Panc1 (cell line): Measurements from ENCODE around the gene ARHGEF39. TPM values are rescaled to one million over a fixed set of nuclear protein-coding genes. Genes with fewer than 3 reads are reported as not detected.

ENCODE experiments used
- ATAC-seq: fragments of 200-7000 bp; cut with Tn5 transposase; 2 replicates; pipeline ENCODE4 v1.9.1; 2020; ENCODE audit warnings: mild to moderate bottlenecking, moderate library complexity
- BruUV-seq: library from RNA; stranded (reverse); fragments of 400-500 nt; replicated peaks from 2 replicates; lab custom pipeline; 2021; lab: Mats Ljungman, UMichigan
- CTCF ChIA-PET: fragments of 300-600 bp; sonication (Branson Sonifier 250); formaldehyde crosslinking; loops from one replicate; lab custom pipeline; 2022; ENCODE audit warnings: antibody characterized with exemption; lab: Charles Lee
- POLR2A ChIA-PET: fragments of 300-600 bp; sonication (Branson Sonifier 250); formaldehyde crosslinking; loops from one replicate; lab custom pipeline; 2022; ENCODE audit warnings: antibody characterized with exemption; lab: Charles Lee
- DNase-seq: peaks from one replicate; pipeline ENCODE4 v3.0.0-alpha.2; 2010; ENCODE audit warnings: low read depth, low spot score
- H3K27ac ChIP-seq: 2 replicates; pipeline ENCODE4 v1.5.1; 2011; ENCODE audit warnings: mild to moderate bottlenecking, low read length, inconsistent platforms
- H3K27me3 ChIP-seq: fragments of 200-500 bp; sonication (Bioruptor generic); 2 replicates; pipeline ENCODE4 v1.6.0; 2014; ENCODE audit warnings: low read length, inconsistent platforms; ENCODE audit not compliant: control insufficient read depth, insufficient read depth
- H3K36me3 ChIP-seq: fragments of 200-500 bp; sonication (Bioruptor generic); 2 replicates; pipeline ENCODE4 v1.5.1; 2014; ENCODE audit warnings: inconsistent platforms, mild to moderate bottlenecking, low read length, moderate library complexity; ENCODE audit not compliant: control insufficient read depth, insufficient read depth
- H3K4me1 ChIP-seq: 2 replicates; pipeline ENCODE4 v1.5.1; 2011; ENCODE audit warnings: inconsistent platforms, mild to moderate bottlenecking, low read length, moderate library complexity; ENCODE audit not compliant: control insufficient read depth, insufficient read depth
- H3K4me3 ChIP-seq, 2 experiments: 2 replicates each; pipeline ENCODE4 v1.5.1; 2011 to 2012; ENCODE audit warnings: low read depth in 2 of 2, low read length in 2 of 2, mild to moderate bottlenecking in 2 of 2, inconsistent platforms in 1 of 2, moderate library complexity in 1 of 2
- H3K9me3 ChIP-seq: fragments of 200-500 bp; sonication (Bioruptor generic); 2 replicates; pipeline ENCODE4 v1.5.1; 2014; ENCODE audit warnings: low read depth, mild to moderate bottlenecking, inconsistent platforms, low read length, moderate library complexity; ENCODE audit not compliant: control insufficient read depth, insufficient read depth
- POLR2AphosphoS5 ChIP-seq: IDR thresholded peaks from 2 replicates; pipeline ENCODE4 v1.6.1; 2012; ENCODE audit warnings: mild to moderate bottlenecking, low read depth, low read length, moderate library complexity
- SIN3A ChIP-seq: IDR thresholded peaks from 2 replicates; pipeline ENCODE4 v1.6.1; 2012; ENCODE audit warnings: low read depth, mild to moderate bottlenecking, low read length, moderate library complexity, borderline replicate concordance; ENCODE audit not compliant: insufficient read depth
- TCF7L2 ChIP-seq: IDR thresholded peaks from 2 replicates; pipeline ENCODE4 v1.6.1; 2011; ENCODE audit warnings: mild to moderate bottlenecking, low read depth, low read length, inconsistent platforms
- in situ Hi-C: cut with HindIII; loops from 2 replicates; pipeline ENCODE4 v1.10.0; 2016; ENCODE audit warnings: low sequenced_read_pairs, low pct_unique_long_range_greater_than_20kb
- intact Hi-C: fragments of 100-400 bp; cut with micrococcal nuclease; formaldehyde crosslinking; loops from one replicate; pipeline ENCODE4 v1.10.0; 2022; ENCODE audit not compliant: unreplicated experiment
- total RNA-seq: library from RNA; stranded (reverse); gene quantifications from one replicate; pipeline ENCODE4 v1.2.1, GENCODE V29; 2021; ENCODE audit not compliant: unreplicated experiment
- TF ChIP-seq, protein P1 (sequence below), 2 experiments: IDR thresholded peaks; 2 replicates each; pipeline ENCODE4 v1.6.1; 2011 to 2012; ENCODE audit warnings: low read depth in 2 of 2, control low read depth in 1 of 2, low read length in 1 of 2, mild to moderate bottlenecking in 1 of 2, moderate library complexity in 1 of 2; ENCODE audit not compliant: insufficient read depth in 1 of 2
- TF ChIP-seq, protein P2 (sequence below): fragments of 450-650 bp; IDR thresholded peaks from 2 replicates; pipeline ENCODE4 v1.5.1; 2017; ENCODE audit warnings: mild to moderate bottlenecking

ARHGEF39 gene
- total RNA-seq, 1 experiment from 2014 or later, result 34.0 TPM

DNA sequence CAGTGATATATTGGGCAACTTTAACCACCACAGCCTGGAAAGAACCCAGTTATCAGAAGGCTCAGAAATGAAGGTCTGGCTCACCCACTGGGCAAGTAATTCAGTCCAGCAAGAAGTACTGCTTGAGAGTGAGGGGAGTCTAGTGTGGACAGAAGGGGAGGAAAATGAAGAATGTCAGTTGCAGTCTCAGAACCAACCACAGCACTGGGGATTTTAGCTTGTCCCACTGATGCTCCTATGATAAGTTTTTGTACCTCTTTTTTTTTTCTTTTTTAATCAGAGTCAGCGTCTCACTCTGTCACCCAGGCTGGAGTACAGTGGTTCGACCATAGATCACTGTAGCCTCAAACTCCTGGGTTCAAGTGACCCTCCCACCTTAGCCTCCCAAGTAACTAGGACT, 37.4 kb downstream of the ARHGEF39 start:
- POLR2A ChIA-PET, result interaction anchor here (0.7 kb wide), 1 partner anchor 46 kb away, joined by 10 read pairs; no protein-coding TSS in a partner anchor
- CTCF ChIA-PET, result no interaction called here
- intact Hi-C loops, result no loop called here
- Histone ChIP-seq H3K4me3 (no peak overlapping the region), H3K27me3 (no peaks in the 10 kb centered on the region), H3K4me1 (no peaks in the 10 kb centered on the region), H3K36me3 (no peaks in the 10 kb centered on the region), H3K9me3 (no peaks in the 10 kb centered on the region), H3K27ac (no peak overlapping the region)
- TF ChIP-seq SIN3A (no peak), TCF7L2 (no peak), POLR2AphosphoS5 (no peak)
- TF ChIP-seq, protein P1, sequence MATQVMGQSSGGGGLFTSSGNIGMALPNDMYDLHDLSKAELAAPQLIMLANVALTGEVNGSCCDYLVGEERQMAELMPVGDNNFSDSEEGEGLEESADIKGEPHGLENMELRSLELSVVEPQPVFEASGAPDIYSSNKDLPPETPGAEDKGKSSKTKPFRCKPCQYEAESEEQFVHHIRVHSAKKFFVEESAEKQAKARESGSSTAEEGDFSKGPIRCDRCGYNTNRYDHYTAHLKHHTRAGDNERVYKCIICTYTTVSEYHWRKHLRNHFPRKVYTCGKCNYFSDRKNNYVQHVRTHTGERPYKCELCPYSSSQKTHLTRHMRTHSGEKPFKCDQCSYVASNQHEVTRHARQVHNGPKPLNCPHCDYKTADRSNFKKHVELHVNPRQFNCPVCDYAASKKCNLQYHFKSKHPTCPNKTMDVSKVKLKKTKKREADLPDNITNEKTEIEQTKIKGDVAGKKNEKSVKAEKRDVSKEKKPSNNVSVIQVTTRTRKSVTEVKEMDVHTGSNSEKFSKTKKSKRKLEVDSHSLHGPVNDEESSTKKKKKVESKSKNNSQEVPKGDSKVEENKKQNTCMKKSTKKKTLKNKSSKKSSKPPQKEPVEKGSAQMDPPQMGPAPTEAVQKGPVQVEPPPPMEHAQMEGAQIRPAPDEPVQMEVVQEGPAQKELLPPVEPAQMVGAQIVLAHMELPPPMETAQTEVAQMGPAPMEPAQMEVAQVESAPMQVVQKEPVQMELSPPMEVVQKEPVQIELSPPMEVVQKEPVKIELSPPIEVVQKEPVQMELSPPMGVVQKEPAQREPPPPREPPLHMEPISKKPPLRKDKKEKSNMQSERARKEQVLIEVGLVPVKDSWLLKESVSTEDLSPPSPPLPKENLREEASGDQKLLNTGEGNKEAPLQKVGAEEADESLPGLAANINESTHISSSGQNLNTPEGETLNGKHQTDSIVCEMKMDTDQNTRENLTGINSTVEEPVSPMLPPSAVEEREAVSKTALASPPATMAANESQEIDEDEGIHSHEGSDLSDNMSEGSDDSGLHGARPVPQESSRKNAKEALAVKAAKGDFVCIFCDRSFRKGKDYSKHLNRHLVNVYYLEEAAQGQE (IDR thresholded peaks at IDR 0.05; ENCODE audit: insufficient read depth in 1 of 2, low read depth in 2 of 2, low read length in 1 of 2), result no peak
- TF ChIP-seq, protein P2, sequence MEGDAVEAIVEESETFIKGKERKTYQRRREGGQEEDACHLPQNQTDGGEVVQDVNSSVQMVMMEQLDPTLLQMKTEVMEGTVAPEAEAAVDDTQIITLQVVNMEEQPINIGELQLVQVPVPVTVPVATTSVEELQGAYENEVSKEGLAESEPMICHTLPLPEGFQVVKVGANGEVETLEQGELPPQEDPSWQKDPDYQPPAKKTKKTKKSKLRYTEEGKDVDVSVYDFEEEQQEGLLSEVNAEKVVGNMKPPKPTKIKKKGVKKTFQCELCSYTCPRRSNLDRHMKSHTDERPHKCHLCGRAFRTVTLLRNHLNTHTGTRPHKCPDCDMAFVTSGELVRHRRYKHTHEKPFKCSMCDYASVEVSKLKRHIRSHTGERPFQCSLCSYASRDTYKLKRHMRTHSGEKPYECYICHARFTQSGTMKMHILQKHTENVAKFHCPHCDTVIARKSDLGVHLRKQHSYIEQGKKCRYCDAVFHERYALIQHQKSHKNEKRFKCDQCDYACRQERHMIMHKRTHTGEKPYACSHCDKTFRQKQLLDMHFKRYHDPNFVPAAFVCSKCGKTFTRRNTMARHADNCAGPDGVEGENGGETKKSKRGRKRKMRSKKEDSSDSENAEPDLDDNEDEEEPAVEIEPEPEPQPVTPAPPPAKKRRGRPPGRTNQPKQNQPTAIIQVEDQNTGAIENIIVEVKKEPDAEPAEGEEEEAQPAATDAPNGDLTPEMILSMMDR, result no peak
- no peak for ATAC-seq
- BruUV-seq, result no TSS peak
- no peak for DNase-seq
- in situ Hi-C loops, result no loop called here

DNA sequence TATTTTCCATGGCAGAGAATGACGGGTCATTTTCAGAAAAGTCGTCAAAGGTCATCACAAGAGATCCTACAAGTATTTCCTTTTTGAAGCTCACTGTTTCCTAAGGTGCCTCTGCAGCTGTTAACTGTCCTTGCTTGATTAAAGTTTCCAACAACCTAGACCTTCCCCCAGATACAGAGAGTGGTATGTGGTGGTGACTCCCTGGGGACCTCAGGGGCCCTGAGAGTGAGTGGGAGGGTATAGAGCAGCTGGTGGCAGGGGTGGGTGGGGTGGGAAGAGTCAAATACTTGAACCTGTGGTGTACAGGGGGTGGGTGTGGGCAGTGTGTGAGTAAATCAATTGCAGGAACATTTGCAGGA, 45.2 kb downstream of the ARHGEF39 start:
- intact Hi-C loops (no loop called here), in situ Hi-C loops (no loop called here)
- H3K27me3 ChIP-seq, result 0 out of 2 replicates have a peak, but pooled peaks cover 5% of the 10 kb centered on the region
- CTCF ChIA-PET, result no interaction called here
- H3K27ac ChIP-seq, result no peak overlapping the region
- no peak overlapping the region for H3K4me3 ChIP-seq
- DNase-seq, result no peak
- ATAC-seq, result no peak
- no peak for TF ChIP-seq SIN3A
- no TSS peak for BruUV-seq
- POLR2A ChIA-PET, result interaction anchor here (0.7 kb wide), 1 partner anchor 89 kb away, joined by 7 read pairs; no protein-coding TSS in a partner anchor
- H3K36me3 ChIP-seq, result no peaks in the 10 kb centered on the region
- no peaks in the 10 kb centered on the region for H3K9me3 ChIP-seq
- no peaks in the 10 kb centered on the region for H3K4me1 ChIP-seq

DNA sequence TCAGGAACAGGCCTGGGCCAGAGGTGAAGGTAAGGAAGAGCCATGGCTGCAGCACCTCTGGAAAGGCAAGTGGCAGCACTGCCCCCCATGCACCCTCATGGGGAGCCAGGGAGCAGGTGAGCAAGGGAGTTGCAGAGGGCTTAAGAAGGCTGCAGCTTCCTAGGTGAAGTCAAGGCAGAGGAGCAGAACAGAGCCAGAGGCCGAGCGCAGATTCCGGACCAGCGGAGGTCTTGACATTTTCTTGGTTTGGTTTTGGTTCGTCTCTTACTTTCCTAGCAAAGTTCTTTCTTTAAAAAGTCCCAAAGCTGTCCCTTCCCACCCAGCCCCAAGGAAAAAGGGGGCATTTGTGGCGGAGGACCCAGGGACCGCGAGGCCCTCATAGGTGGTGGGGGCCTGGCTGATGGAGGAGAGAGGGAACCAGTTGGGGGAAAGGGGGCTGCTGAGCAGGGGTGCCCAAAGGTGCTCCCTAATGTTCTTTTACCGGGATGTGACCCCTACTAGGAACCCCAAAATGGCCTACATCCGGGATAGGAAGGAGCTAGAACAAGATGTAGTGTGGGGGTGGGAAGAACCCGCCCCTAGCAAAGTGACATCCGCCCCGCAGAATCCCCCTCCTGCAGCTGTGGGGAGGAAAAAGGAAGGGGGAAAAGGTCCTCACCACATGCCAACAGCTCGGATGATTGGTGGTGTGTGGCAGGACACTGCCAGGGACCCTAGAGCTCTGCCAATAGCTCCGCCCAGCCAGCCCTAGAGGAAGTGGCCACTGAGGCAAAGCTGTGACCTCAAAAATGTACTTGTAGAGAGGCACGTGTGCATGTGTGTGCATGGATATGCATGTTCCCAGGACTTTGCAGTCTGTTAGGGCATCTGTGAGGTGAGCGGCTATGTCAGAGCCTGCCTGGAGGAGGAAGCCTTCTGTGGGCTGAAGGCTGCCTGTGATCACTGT, 45.9 kb downstream of the ARHGEF39 start:
- no peaks in the 10 kb centered on the region for H3K4me1 ChIP-seq
- 0 out of 2 replicates have a peak, but pooled peaks cover 5% of the 10 kb centered on the region for H3K27me3 ChIP-seq
- H3K27ac ChIP-seq, result no peak overlapping the region
- H3K4me3 ChIP-seq, result no peak overlapping the region
- DNase-seq (no peak), ATAC-seq (no peak)
- in situ Hi-C loops (no loop called here), intact Hi-C loops (no loop called here)
- ChIA-PET POLR2A (no interaction called here), CTCF (no interaction called here)
- H3K9me3 ChIP-seq, result no peaks in the 10 kb centered on the region
- BruUV-seq, result no TSS peak
- H3K36me3 ChIP-seq, result no peaks in the 10 kb centered on the region
- no peak for TF ChIP-seq POLR2AphosphoS5
- TF ChIP-seq, protein P2, result no peak
- no peak for TF ChIP-seq SIN3A
- TF ChIP-seq TCF7L2, result no peak
- TF ChIP-seq, protein P1 (IDR thresholded peaks at IDR 0.05; ENCODE audit: insufficient read depth in 1 of 2, low read depth in 2 of 2, low read length in 1 of 2), result no peak
